GM21515 (cell line): Measurements from ENCODE around the gene GPX4.
A peak's percentile ranks its signal among the peaks of the same experiment; 100 is the strongest.

Experiments used
- ATAC-seq: cut with Tn5 transposase; IDR thresholded peaks from one replicate; pipeline ENCODE4 v1.9.1; 2021; ENCODE audit not compliant: unreplicated experiment

The GPX4 gene

GRCh38 chr19:1102407-1103131 lies 1.2 kb upstream of the GPX4 start:
- ATAC-seq, result no peak

- ATAC-seq, result no peak
These were observed 574 bp upstream of the GPX4 start for GRCh38 chr19:1103132-1103707.

- peak; percentile 24 for ATAC-seq
These were observed 665 bp downstream of the GPX4 start for GRCh38 chr19:1104311-1105007.

GRCh38 chr19:1105008-1105872 lies 1.4 kb downstream of the GPX4 start:
- no peak for ATAC-seq

- ATAC-seq, result no peak
These were observed 2.4 kb downstream of the GPX4 start for GRCh38 chr19:1105873-1106840.

- no peak for ATAC-seq
These were observed 3.3 kb downstream of the GPX4 start for GRCh38 chr19:1106841-1107660.

- no peak for ATAC-seq
These were observed 4.0 kb downstream of the GPX4 start for GRCh38 chr19:1107661-1108261.

GRCh38 chr19:1108291-1109031 lies 4.7 kb downstream of the GPX4 start:
- no peak for ATAC-seq

- no peak for ATAC-seq
These were observed 5.3 kb downstream of the GPX4 start for GRCh38 chr19:1109032-1109551.

GRCh38 chr19:1109697-1110671 lies 6.2 kb downstream of the GPX4 start:
- ATAC-seq, result no peak

GRCh38 chr19:1110809-1111640 lies 7.2 kb downstream of the GPX4 start:
- no peak for ATAC-seq

GRCh38 chr19:1111641-1112267 lies 8.0 kb downstream of the GPX4 start:
- no peak for ATAC-seq

GRCh38 chr19:1112268-1113029 lies 8.7 kb downstream of the GPX4 start:
- ATAC-seq, result no peak
